ENCODE results near the gene HNRNPA3. TPM values are rescaled to one million over a fixed set of nuclear protein-coding genes. Genes with fewer than 3 reads are reported as not detected.

HNRNPA3 gene
- total and polyA plus RNA-seq, 2 of the 13 experiments (the other 11 are each of a cell fraction or from before 2014, with no cell fraction given), result 73.3 to 97.7 TPM

- TF ChIP-seq, protein P1, sequence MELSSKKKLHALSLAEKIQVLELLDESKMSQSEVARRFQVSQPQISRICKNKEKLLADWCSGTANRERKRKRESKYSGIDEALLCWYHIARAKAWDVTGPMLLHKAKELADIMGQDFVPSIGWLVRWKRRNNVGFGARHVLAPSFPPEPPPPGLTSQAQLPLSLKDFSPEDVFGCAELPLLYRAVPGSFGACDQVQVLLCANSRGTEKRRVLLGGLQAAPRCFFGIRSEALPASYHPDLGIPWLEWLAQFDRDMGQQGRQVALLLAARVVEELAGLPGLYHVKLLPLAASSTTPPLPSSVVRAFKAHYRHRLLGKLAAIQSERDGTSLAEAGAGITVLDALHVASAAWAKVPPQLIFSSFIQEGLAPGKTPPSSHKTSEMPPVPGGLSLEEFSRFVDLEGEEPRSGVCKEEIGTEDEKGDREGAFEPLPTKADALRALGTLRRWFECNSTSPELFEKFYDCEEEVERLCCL (CRISPR knock-in tag; IDR thresholded peaks at IDR 0.05; ENCODE audit: borderline replicate concordance), result no peak; the same call in 1 of the 2 replicates
- TF ChIP-seq, protein P2, sequence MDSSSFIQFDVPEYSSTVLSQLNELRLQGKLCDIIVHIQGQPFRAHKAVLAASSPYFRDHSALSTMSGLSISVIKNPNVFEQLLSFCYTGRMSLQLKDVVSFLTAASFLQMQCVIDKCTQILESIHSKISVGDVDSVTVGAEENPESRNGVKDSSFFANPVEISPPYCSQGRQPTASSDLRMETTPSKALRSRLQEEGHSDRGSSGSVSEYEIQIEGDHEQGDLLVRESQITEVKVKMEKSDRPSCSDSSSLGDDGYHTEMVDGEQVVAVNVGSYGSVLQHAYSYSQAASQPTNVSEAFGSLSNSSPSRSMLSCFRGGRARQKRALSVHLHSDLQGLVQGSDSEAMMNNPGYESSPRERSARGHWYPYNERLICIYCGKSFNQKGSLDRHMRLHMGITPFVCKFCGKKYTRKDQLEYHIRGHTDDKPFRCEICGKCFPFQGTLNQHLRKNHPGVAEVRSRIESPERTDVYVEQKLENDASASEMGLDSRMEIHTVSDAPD (CRISPR knock-in tag; IDR thresholded peaks at IDR 0.05), result peak; percentile 93
- no peak for TF ChIP-seq ZNF790 (CRISPR knock-in tag; IDR thresholded peaks at IDR 0.05; ENCODE audit: borderline replicate concordance)
- TF ChIP-seq TBX3 (IDR thresholded peaks at IDR 0.05; ENCODE audit: borderline replicate concordance), result peak; percentile 90; the same call in 1 of the 2 replicates
- TF ChIP-seq ZNF33A (CRISPR knock-in tag; IDR thresholded peaks at IDR 0.05; ENCODE audit: borderline replicate concordance), result no peak
- TF ChIP-seq RAD21 (CRISPR knock-in tag; IDR thresholded peaks at IDR 0.05), result peak; percentile 72
- peak; percentile 77; the same call in 1 of the 2 replicates for TF ChIP-seq ZSCAN22 (CRISPR knock-in tag; IDR thresholded peaks at IDR 0.05)
- TF ChIP-seq POGZ (CRISPR knock-in tag; IDR thresholded peaks at IDR 0.05), result peak; percentile 66; the same call in 1 of the 2 replicates
- TF ChIP-seq ZNF740 (CRISPR knock-in tag; IDR thresholded peaks at IDR 0.05), result peak; percentile 99
- TF ChIP-seq, protein P3, sequence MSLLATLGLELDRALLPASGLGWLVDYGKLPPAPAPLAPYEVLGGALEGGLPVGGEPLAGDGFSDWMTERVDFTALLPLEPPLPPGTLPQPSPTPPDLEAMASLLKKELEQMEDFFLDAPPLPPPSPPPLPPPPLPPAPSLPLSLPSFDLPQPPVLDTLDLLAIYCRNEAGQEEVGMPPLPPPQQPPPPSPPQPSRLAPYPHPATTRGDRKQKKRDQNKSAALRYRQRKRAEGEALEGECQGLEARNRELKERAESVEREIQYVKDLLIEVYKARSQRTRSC (CRISPR knock-in tag; IDR thresholded peaks at IDR 0.05; ENCODE audit: low read depth), result no peak
- no peak for TF ChIP-seq ZNF329 (CRISPR knock-in tag; IDR thresholded peaks at IDR 0.05; ENCODE audit: low read depth)
- no peak; the same call in 1 of the 2 replicates for TF ChIP-seq NFYB (CRISPR knock-in tag; IDR thresholded peaks at IDR 0.05)
- TF ChIP-seq ZBTB39 (CRISPR knock-in tag; IDR thresholded peaks at IDR 0.05), result 0 out of 2 replicates have a peak, but pooled peaks have one; percentile 25
- TF ChIP-seq PCBP1 (IDR thresholded peaks at IDR 0.05; ENCODE audit: borderline replicate concordance, low read depth, low read length), result peak; percentile 97
- no peak for TF ChIP-seq SCMH1 (CRISPR knock-in tag; IDR thresholded peaks at IDR 0.05; ENCODE audit: borderline replicate concordance)
- peak; percentile 71 for TF ChIP-seq ZNF761 (CRISPR knock-in tag; conservative IDR thresholded peaks at IDR 0.05)
- TF ChIP-seq TRAFD1 (CRISPR knock-in tag; IDR thresholded peaks at IDR 0.05; ENCODE audit: borderline replicate concordance), result peak; percentile 76; the same call in 1 of the 2 replicates
- TF ChIP-seq ESRRA (CRISPR knock-in tag; IDR thresholded peaks at IDR 0.05; ENCODE audit: low read depth), result peak; percentile 74; the same call in 1 of the 2 replicates
- TF ChIP-seq RELA (CRISPR knock-in tag; IDR thresholded peaks at IDR 0.05), result peak; percentile 97
- TF ChIP-seq KAT8 (CRISPR knock-in tag; IDR thresholded peaks at IDR 0.05), result peak; percentile 67
Observed at GRCh38 chr2:177264693-177265587, 52.3 kb downstream of the HNRNPA3 start, which contains the start of gene NFE2L2 (continued).

All from HepG2 (cell line).